ENCODE results near the gene GEMIN2. TPM values are rescaled to one million over a fixed set of nuclear protein-coding genes. Genes with fewer than 3 reads are reported as not detected.

Gene GEMIN2
- polyA plus RNA-seq, 1 of the 3 experiments (the other 2 are of a cell fraction) = 13.2 TPM

DNA sequence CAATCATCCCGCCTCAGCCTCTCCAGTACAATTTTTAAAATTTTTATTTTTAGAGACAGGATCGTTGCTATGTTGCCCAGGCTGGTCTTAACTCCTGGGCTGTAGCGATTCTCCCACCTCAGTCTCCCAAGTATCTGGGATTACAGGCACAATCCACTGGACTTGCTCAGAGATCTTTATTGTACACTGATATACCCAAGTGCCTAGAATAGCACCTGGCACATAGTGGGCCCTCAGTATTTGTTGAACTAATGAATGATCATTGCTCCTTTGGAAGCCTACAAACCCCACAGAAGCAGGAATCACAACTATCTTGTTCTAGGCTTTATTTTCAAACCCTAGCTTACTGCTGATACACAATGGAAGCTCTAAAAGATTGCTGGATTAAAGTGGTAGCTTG is 59.1 kb downstream of the GEMIN2 start:
- H3K9me2 ChIP-seq = no peaks in the 10 kb centered on the region
- no peak overlapping the region for H3K4me2 ChIP-seq
- no peak overlapping the region for H3K9ac ChIP-seq
- peaks cover 4% of the 10 kb centered on the region for H3F3A ChIP-seq (replicated peaks; ENCODE audit: insufficient read depth)
- no peak overlapping the region for H2AFZ ChIP-seq (ENCODE audit: low read depth)
- DNase-seq = no peak
- POLR2A ChIA-PET = no interaction called here
- TF ChIP-seq RAD21 (IDR thresholded peaks at IDR 0.05; ENCODE audit: low read length) (no peak), TCF12 (IDR thresholded peaks at IDR 0.05) (no peak)
- CTCF ChIA-PET = interaction anchor here (0.6 kb wide), 1 partner anchor 1298 kb away, joined by 3 read pairs; no protein-coding TSS in a partner anchor
- H4K20me1 ChIP-seq (ENCODE audit: insufficient read depth) = no peaks in the 10 kb centered on the region
- WGBS (ENCODE audit: low lambda C conversion rate) = 91% methylated on average over 3 of the region's 3 CpGs
- H3K27me3 ChIP-seq (ENCODE audit: insufficient read depth) = no peaks in the 10 kb centered on the region
- H3K27ac ChIP-seq (ENCODE audit: low read depth in 2 of 2, low read length in 1 of 2) = no peak overlapping the region
- peaks cover 47% of the 10 kb centered on the region for H3K79me2 ChIP-seq (ENCODE audit: insufficient read depth)
- peaks cover 16 to 20% of the 10 kb centered on the region in 2 experiments for H3K36me3 ChIP-seq (replicated peaks in 1 of 2; ENCODE audit: control insufficient read depth in 1 of 2, insufficient read depth in 2 of 2, low read length in 1 of 2)
- no peak overlapping the region for H3K4me3 ChIP-seq (ENCODE audit: low read depth in 2 of 2, low read length in 1 of 2)
- H3K9me3 ChIP-seq = no peaks in the 10 kb centered on the region
- peaks cover 0 to 4% of the 10 kb centered on the region in 2 experiments; a peak in 3 of 4 replicates for H3K4me1 ChIP-seq (ENCODE audit: control insufficient read depth in 1 of 2, insufficient read depth in 2 of 2, low read depth in 1 of 2, low read length in 1 of 2)

DNA sequence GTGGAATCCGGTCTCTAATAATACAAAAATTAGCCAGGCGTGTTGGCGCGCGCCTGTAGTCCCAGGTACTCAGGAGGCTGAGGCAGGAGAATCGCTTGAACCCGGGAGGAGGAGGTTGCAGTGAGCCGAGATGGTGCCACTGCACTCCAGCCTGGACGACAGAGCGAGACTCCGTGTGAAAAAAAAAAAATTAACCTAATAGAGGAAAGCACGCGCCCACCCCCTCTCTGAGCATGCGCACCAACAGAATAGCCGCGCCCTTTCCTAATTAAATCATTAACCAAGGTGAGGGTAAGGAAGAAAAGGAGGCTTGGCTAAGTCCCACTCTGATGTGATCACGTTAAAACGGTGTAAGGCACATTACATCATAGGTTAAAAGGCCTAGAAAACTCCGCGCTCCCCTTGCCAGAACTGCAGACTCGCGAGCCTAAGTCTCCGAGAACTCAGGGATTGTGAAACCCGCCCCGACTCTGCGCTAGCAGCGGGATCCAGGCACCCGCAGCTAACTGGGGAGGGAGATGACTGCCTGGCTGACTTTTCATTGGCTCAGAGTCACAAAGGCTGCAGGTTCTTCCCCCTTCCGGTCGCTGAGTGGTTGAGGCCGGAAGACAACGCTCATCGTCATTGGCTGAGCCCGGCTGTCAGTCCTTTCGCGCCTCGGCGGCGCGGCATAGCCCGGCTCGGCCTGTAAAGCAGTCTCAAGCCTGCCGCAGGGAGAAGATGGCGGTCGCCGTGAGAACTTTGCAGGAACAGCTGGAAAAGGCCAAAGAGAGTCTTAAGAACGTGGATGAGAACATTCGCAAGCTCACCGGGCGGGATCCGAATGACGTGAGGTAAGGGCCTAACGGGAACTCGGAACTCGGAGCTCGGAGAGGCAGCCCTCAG is 60.7 kb downstream of the GEMIN2 start, which contains the start of gene PNN:
TSS of gene PNN (plus strand) at position 695 of the 885 bp plus-strand sequence. CDS start at position 721, 26 bp downstream.
- peak within 1 kb of the TSS; percentile 83 to 86 for H3K27ac ChIP-seq (ENCODE audit: low read depth in 2 of 2, low read length in 1 of 2)
- H3K9ac ChIP-seq = peak within 1 kb of the TSS; percentile 83
- H3K79me2 ChIP-seq (ENCODE audit: insufficient read depth) = peaks cover 43% of the 10 kb centered on the region
- H3F3A ChIP-seq (replicated peaks; ENCODE audit: insufficient read depth) = peaks cover 5% of the 10 kb centered on the region
- no peaks in the 10 kb centered on the region for H3K9me2 ChIP-seq
- H3K27me3 ChIP-seq (ENCODE audit: insufficient read depth) = no peaks in the 10 kb centered on the region
- H3K36me3 ChIP-seq (replicated peaks in 1 of 2; ENCODE audit: control insufficient read depth in 1 of 2, insufficient read depth in 2 of 2, low read length in 1 of 2) = peaks cover 24 to 31% of the 10 kb centered on the region in 2 experiments
- ChIA-PET CTCF (interaction anchor here (0.6 kb wide), 1 partner anchor 28 kb away, joined by 3 read pairs; no protein-coding TSS in a partner anchor), POLR2A (interaction anchor here (0.8 to 1.3 kb wide), 3 partner anchors 61 to 257 kb away, joined by 3 to 6 read pairs (median 3); partner anchors contain the start of genes GEMIN2 and SEC23A)
- 1% methylated on average over 37 of the region's 56 CpGs for WGBS (ENCODE audit: low lambda C conversion rate)
- DNase-seq = peak; percentile 82
- H3K4me1 ChIP-seq (ENCODE audit: control insufficient read depth in 1 of 2, insufficient read depth in 2 of 2, low read depth in 1 of 2, low read length in 1 of 2) = peaks cover 0 to 4% of the 10 kb centered on the region in 2 experiments; a peak in 3 of 4 replicates
- H3K4me2 ChIP-seq = peak within 1 kb of the TSS; percentile 79
- H3K9me3 ChIP-seq = no peaks in the 10 kb centered on the region
- H4K20me1 ChIP-seq (ENCODE audit: insufficient read depth) = no peaks in the 10 kb centered on the region
- peak within 1 kb of the TSS; percentile 72 to 75 for H3K4me3 ChIP-seq (ENCODE audit: low read depth in 2 of 2, low read length in 1 of 2)
- H2AFZ ChIP-seq (ENCODE audit: low read depth) = peak within 1 kb of the TSS; percentile 83; the same call in 1 of the 2 replicates
- TF ChIP-seq FOXJ3 (CRISPR knock-in tag; IDR thresholded peaks at IDR 0.05) (no peak), TCF12 (IDR thresholded peaks at IDR 0.05) (no peak), TAF1 (IDR thresholded peaks at IDR 0.05; ENCODE audit: borderline replicate concordance, low read depth, low read length) (peak; percentile 80; the same call in 1 of the 2 replicates), EZH2phosphoT487 (IDR thresholded peaks at IDR 0.05; ENCODE audit: borderline replicate concordance, low read depth) (no peak), NRF1 (IDR thresholded peaks at IDR 0.05; ENCODE audit: low read depth, low read length) (peak; percentile 63), FOSL2 (IDR thresholded peaks at IDR 0.05; ENCODE audit: borderline replicate concordance, low read depth) (no peak), NFIC (IDR thresholded peaks at IDR 0.05; ENCODE audit: borderline replicate concordance) (no peak), MXI1 (IDR thresholded peaks at IDR 0.05; ENCODE audit: low read depth, low read length) (peak; percentile 50), RCOR1 (IDR thresholded peaks at IDR 0.05; ENCODE audit: low read length) (0 out of 2 replicates have a peak, but pooled peaks have one; percentile 4), JUND (IDR thresholded peaks at IDR 0.05) (no peak), SIN3A (IDR thresholded peaks at IDR 0.05; ENCODE audit: borderline replicate concordance, low read depth, low read length) (no peak)
- TF ChIP-seq, protein P1, sequence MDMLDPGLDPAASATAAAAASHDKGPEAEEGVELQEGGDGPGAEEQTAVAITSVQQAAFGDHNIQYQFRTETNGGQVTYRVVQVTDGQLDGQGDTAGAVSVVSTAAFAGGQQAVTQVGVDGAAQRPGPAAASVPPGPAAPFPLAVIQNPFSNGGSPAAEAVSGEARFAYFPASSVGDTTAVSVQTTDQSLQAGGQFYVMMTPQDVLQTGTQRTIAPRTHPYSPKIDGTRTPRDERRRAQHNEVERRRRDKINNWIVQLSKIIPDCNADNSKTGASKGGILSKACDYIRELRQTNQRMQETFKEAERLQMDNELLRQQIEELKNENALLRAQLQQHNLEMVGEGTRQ (IDR thresholded peaks at IDR 0.05; ENCODE audit: borderline replicate concordance, low read depth, low read length) = no peak
- TF ChIP-seq, protein P2, sequence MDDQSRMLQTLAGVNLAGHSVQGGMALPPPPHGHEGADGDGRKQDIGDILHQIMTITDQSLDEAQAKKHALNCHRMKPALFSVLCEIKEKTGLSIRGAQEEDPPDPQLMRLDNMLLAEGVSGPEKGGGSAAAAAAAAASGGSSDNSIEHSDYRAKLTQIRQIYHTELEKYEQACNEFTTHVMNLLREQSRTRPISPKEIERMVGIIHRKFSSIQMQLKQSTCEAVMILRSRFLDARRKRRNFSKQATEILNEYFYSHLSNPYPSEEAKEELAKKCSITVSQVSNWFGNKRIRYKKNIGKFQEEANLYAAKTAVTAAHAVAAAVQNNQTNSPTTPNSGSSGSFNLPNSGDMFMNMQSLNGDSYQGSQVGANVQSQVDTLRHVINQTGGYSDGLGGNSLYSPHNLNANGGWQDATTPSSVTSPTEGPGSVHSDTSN (IDR thresholded peaks at IDR 0.05) = peak; percentile 97
- TF ChIP-seq, protein P3, sequence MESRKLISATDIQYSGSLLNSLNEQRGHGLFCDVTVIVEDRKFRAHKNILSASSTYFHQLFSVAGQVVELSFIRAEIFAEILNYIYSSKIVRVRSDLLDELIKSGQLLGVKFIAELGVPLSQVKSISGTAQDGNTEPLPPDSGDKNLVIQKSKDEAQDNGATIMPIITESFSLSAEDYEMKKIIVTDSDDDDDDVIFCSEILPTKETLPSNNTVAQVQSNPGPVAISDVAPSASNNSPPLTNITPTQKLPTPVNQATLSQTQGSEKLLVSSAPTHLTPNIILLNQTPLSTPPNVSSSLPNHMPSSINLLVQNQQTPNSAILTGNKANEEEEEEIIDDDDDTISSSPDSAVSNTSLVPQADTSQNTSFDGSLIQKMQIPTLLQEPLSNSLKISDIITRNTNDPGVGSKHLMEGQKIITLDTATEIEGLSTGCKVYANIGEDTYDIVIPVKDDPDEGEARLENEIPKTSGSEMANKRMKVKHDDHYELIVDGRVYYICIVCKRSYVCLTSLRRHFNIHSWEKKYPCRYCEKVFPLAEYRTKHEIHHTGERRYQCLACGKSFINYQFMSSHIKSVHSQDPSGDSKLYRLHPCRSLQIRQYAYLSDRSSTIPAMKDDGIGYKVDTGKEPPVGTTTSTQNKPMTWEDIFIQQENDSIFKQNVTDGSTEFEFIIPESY (IDR thresholded peaks at IDR 0.05; ENCODE audit: borderline replicate concordance, low read depth) = peak; percentile 93
- TF ChIP-seq, protein P4, sequence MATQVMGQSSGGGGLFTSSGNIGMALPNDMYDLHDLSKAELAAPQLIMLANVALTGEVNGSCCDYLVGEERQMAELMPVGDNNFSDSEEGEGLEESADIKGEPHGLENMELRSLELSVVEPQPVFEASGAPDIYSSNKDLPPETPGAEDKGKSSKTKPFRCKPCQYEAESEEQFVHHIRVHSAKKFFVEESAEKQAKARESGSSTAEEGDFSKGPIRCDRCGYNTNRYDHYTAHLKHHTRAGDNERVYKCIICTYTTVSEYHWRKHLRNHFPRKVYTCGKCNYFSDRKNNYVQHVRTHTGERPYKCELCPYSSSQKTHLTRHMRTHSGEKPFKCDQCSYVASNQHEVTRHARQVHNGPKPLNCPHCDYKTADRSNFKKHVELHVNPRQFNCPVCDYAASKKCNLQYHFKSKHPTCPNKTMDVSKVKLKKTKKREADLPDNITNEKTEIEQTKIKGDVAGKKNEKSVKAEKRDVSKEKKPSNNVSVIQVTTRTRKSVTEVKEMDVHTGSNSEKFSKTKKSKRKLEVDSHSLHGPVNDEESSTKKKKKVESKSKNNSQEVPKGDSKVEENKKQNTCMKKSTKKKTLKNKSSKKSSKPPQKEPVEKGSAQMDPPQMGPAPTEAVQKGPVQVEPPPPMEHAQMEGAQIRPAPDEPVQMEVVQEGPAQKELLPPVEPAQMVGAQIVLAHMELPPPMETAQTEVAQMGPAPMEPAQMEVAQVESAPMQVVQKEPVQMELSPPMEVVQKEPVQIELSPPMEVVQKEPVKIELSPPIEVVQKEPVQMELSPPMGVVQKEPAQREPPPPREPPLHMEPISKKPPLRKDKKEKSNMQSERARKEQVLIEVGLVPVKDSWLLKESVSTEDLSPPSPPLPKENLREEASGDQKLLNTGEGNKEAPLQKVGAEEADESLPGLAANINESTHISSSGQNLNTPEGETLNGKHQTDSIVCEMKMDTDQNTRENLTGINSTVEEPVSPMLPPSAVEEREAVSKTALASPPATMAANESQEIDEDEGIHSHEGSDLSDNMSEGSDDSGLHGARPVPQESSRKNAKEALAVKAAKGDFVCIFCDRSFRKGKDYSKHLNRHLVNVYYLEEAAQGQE (IDR thresholded peaks at IDR 0.05; ENCODE audit: low read depth, low read length) = no peak

Data from SK-N-SH (cell line).